ENCODE measurements around the gene DNAJC22.

DNA sequence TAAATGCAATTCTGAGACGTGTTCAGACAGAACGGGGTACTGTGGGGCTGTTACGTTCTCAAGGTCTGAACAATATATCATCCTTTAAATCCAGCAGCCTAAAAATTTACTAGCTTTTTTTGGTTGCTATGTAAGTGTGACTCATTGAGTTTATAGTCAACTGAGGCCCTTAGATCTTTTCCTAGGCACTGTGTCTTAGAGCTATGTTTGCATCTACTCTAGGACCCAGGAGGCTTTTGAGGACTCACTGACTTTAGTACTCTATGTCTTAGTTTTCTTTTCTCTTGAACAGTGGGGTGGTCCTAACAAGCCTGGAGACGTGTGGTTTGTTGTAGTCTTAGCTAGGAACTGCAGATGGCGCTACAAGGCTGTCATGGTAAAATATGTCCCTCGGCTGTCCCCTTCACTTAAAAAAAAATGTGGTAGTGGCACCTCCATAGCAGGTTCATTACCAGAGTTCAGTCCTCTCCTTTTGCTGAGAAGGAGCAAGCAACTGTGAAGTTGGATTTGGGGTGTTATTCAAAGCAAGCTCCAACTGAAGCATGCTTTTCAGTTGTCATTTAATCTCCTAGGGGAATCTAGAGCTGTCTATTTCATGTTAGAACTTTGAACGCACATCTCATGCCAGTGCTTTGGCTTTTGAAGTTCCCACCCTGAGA, 11.9 kb downstream of the DNAJC22 start:
- TF ChIP-seq POLR2A (IDR thresholded peaks at IDR 0.05; ENCODE audit: low read depth, low read length): no peak
- no peak for TF ChIP-seq POLR2AphosphoS5 (IDR thresholded peaks at IDR 0.05; ENCODE audit: low read depth, low read length)
- no peak for TF ChIP-seq TAF1 (IDR thresholded peaks at IDR 0.05; ENCODE audit: low read depth, low read length)
